Muscle layer of duodenum (tissue), 2 donors: ENCODE results near the gene ZKSCAN7.
"Not testable (repeated sequence)": the region's sequence is repeated elsewhere in the genome, so short reads cannot be mapped to it uniquely, and the experiment has no call there.

ENCODE experiments used
- H3K27ac ChIP-seq: one replicate; pipeline ENCODE4 v1.7.0; 2013; ENCODE audit warnings: mild to moderate bottlenecking, low read length
- H3K27me3 ChIP-seq: one replicate; pipeline ENCODE4 v1.7.0; 2013; ENCODE audit warnings: low read depth, mild to moderate bottlenecking, control low read depth, low read length
- H3K36me3 ChIP-seq, 2 donors: one replicate each; pipeline ENCODE4 v1.7.0; 2013; ENCODE audit warnings: low read length in 2 of 2, control low read depth in 1 of 2, mild to moderate bottlenecking in 1 of 2; ENCODE audit not compliant: insufficient read depth in 2 of 2, control insufficient read depth in 1 of 2
- H3K4me1 ChIP-seq, 2 donors: one replicate each; pipeline ENCODE4 v1.7.0; 2013; ENCODE audit warnings: low read length in 2 of 2, mild to moderate bottlenecking in 2 of 2, control low read depth in 1 of 2, moderate library complexity in 1 of 2; ENCODE audit not compliant: insufficient read depth in 2 of 2, control insufficient read depth in 1 of 2
- H3K4me3 ChIP-seq, 2 donors: one replicate each; pipeline ENCODE4 v1.7.0; 2013; ENCODE audit warnings: low read length in 2 of 2, low read depth in 1 of 2, mild to moderate bottlenecking in 1 of 2
- H3K9me3 ChIP-seq, 2 donors: one replicate each; pipeline ENCODE4 v1.7.0; 2013; ENCODE audit warnings: low read length in 2 of 2, control low read depth in 1 of 2, mild to moderate bottlenecking in 1 of 2; ENCODE audit not compliant: control insufficient read depth in 1 of 2
- donor health status: healthy.

The ZKSCAN7 gene

GRCh38 chr3:44576613-44577012, 21.6 kb downstream of the ZKSCAN7 start:
- H3K4me3 ChIP-seq, result no peak overlapping the region
- peaks cover 0 to 16% of the 10 kb centered on the region in 2 donors for H3K36me3 ChIP-seq
- H3K4me1 ChIP-seq, result no peaks in the 10 kb centered on the region
- H3K9me3 ChIP-seq, result no peaks in the 10 kb centered on the region
- no peak overlapping the region for H3K27ac ChIP-seq
- no peaks in the 10 kb centered on the region for H3K27me3 ChIP-seq

- not testable (repeated sequence) for H3K4me3 ChIP-seq, H3K4me1 ChIP-seq, H3K36me3 ChIP-seq, H3K9me3 ChIP-seq, H3K27me3 ChIP-seq, H3K27ac ChIP-seq
Measured at GRCh38 chr3:44577354-44577952, 22.5 kb downstream of the ZKSCAN7 start.

DNA sequence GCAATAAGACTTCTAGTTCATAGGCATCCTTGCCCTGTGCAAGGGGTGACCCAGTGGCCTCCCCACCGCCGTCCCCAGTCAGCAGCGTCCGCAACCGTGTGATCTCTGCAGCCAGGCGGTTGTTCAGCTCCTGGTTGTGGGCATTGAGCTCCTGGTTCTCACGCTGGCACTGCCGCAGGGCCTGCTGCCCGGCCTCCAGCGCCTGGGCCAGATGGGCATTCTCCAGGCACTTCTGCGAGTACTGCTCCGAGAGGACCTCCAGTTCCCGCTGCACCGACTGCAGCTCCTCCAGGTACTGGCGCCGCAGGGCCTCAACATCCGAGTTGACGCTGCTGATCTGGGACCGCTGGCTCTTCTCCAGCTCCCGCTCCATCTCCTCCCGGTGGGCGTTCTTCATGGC, 23.3 kb downstream of the ZKSCAN7 start:
- H3K27ac ChIP-seq, H3K36me3 ChIP-seq, H3K4me3 ChIP-seq, H3K9me3 ChIP-seq, H3K27me3 ChIP-seq, H3K4me1 ChIP-seq: not testable (repeated sequence)

DNA sequence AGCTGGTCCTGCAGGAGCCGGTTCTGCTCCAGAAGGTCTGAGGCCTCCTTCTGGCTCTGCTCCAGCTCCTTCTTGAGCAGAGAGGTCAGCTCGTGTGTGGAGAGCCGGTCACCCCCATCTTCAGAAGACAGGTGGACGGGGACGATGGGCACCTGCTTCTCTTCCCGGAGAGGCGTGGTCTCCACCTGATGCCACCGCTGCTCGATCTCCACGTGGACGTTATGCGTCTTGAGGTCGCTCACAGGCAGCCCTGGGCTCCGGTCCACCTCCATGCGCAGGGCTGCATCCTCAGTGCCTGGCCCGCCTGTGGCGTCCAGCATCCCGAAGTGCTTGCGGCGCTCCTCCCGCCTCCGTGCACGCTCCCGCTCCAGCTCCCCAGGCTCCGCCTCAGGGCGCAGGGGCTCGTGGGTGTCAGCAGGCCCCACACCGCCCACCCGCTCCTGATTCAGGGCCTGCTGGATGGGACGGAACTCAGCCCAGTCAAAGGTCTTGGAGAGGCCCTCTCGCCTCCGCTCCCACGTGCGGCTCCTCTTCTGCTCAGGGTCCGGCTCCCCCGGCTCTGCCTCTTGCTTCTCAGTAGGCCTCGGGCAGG, 24.0 kb downstream of the ZKSCAN7 start:
- H3K27ac ChIP-seq, H3K9me3 ChIP-seq, H3K36me3 ChIP-seq: not testable (repeated sequence)

DNA sequence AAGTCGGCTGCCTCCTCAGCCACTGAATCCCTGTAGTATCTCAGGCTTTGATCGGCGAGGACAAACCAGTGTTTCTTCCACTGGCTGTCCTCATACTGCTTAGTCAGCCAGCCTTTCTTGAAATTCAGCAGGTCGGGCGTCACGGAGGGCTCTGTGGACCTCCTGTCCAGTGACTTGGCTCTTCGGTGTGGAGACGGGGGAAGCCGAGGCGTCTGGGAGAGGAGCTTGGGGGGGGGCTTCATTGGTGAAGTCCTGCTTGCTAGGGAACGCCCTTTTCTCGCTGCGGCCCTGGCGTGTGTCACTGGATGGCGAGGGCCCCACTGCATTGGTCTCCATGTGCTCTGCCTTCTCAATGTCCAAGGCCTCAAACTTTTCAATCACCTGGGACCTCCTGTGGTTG, 24.8 kb downstream of the ZKSCAN7 start:
- H3K27ac ChIP-seq, H3K36me3 ChIP-seq, H3K27me3 ChIP-seq, H3K4me3 ChIP-seq, H3K4me1 ChIP-seq, H3K9me3 ChIP-seq: not testable (repeated sequence)

More for the DNA sequence above, 24.0 kb downstream of the ZKSCAN7 start:
- H3K27me3 ChIP-seq, H3K4me1 ChIP-seq, H3K4me3 ChIP-seq: not testable (repeated sequence)

DNA sequence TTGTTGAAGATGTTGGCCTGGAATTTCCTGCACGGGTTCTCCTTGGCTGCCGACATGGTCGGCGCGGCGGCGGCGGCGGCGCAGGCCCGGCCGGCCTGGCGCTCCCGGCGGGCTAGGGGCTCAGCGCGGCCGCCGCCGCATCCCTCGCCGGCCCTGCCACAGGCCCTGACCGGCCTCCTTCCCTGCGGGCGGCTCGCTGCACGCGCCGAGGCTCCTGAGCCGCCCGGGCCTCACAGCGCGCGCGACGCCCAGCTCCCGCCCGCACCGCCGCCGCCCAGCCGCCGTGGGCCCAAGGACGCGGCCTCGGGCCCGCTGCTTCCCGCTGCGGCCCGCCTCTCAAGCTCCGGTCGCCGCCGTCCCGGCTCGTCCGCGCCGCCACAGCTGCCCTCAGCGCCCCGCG, 26.0 kb downstream of the ZKSCAN7 start:
- H3K4me3 ChIP-seq, H3K27ac ChIP-seq, H3K27me3 ChIP-seq, H3K9me3 ChIP-seq, H3K36me3 ChIP-seq: not testable (repeated sequence)
- H3K4me1 ChIP-seq, result peaks cover 6 to 17% of the 10 kb centered on the region in 2 donors

DNA sequence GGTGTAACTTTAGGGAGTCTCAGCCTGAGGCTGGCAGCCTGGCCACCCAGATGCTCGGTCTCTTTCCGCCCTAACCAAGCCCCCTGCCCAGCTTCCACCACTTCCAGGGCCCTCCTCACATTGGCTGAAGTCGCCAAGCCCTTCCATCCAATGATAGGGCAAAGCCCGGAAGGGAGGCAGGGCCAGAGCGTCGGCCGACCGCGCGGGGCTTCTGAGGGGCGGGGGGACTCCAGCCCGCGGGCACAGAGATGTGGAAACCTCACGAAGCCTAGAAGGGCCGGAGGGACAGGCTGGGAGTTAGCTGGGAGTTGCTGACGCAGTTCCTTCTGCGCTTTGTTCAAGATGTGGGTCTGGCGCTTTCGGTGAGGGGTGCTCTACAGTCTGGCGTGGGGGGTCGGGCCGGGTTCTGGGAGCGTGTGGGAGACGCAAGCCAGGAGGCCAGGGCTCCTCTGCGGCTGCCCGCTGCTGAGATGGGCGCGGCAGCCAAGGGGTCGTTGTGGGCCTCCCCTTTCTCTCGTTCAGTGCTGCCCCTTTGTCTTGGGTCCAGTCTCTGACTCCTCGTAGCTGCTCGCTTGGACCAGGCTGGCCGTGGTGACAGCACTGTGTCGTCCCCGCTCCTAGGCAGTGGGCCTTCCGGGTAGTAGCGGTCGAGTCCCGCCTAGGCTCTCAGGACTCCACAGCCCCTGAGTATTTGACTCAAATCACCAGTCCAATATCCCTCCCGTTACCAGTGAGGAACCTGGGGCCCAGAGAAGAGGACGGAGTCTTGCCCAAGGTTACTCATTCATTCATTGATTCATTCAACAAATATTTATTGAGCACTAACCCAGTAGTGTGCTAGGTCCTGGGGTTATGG, 29.9 kb downstream of the ZKSCAN7 start, which contains the start of gene ZNF660:
Gene ZNF660, plus strand, starts transcription at position 319 of the 856 bp plus-strand sequence. CDS start 9,230 bp downstream, outside the sequence.
- H3K4me1 ChIP-seq, result peaks cover 6 to 19% of the 10 kb centered on the region in 2 donors
- peaks cover under 1 to 36% of the 10 kb centered on the region in 2 donors for H3K36me3 ChIP-seq
- H3K9me3 ChIP-seq, result no peaks in the 10 kb centered on the region
- H3K4me3 ChIP-seq, result peak within 1 kb of the TSS; percentile 70 to 74
- H3K27me3 ChIP-seq, result no peaks in the 10 kb centered on the region
- H3K27ac ChIP-seq, result peak within 1 kb of the TSS; percentile 79

DNA sequence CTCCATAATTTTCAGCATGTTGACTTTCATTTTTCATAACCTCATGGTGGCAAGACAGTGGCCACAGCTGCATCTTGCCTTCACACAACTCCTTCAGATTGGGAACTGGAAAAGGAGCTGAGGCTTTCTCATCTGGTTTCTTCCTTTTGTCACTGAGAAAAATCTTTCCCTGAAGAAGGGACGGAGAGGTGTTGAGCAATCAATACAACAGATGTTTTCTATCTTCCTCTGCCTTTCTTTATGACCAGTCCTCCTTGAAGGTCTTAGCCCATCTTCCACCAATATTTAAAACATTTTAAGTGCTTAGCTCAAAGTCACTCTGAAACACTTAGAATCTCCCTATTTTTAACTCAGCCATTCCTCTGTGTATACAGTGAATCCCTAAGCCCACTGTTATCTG, 41.6 kb downstream of the ZKSCAN7 start:
- no peak overlapping the region for H3K27ac ChIP-seq
- H3K4me3 ChIP-seq, result no peak overlapping the region
- H3K4me1 ChIP-seq, result no peaks in the 10 kb centered on the region
- peaks cover 15 to 71% of the 10 kb centered on the region in 2 donors for H3K36me3 ChIP-seq
- H3K27me3 ChIP-seq, result no peaks in the 10 kb centered on the region
- peaks cover 18 to 44% of the 10 kb centered on the region in 2 donors for H3K9me3 ChIP-seq

DNA sequence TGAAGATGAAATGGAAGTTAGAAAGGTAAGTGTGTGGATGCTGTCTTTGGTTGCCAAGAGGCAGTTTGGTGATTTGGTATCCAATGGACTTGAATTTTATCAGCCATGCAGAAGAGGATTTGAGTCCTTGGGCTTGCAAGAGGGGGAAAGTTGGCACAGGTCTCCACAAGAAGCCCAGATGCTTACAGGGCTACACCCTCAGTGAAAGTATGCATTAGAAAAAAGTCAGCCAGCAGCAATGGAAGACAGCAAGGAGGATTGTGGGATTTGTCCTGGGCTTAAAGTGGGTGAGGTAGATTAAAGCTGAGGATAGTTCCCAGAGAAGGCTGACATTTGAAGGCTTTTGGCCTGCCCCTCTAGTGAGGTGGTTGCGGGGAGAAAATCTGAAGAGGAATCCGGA, 46.8 kb downstream of the ZKSCAN7 start:
- Histone ChIP-seq H3K4me1 (no peaks in the 10 kb centered on the region), H3K9me3 (peaks cover 0 to 14% of the 10 kb centered on the region in 2 donors), H3K27me3 (no peaks in the 10 kb centered on the region), H3K27ac (no peak overlapping the region), H3K36me3 (peaks cover 0 to 35% of the 10 kb centered on the region in 2 donors), H3K4me3 (no peak overlapping the region)

DNA sequence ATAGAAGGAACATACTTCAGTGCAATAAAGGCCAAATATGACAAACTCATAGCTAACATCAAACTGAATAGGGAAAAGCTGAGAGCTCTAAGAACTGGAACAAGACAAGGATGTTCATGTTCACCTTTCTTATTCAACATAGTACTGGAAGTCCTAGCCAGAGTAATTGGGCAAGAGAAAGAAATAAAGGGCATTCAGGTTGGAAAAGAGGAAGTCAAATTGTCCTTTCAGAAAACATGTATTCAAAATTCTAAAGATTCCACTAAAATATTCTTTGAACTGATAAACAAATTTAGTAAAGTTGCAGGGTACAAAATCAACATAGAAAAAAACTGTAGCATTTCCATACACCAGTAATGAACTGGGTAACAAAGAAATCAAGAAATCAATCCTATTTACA, 57.7 kb downstream of the ZKSCAN7 start:
- peaks cover 0 to 3% of the 10 kb centered on the region in 2 donors for H3K9me3 ChIP-seq
- H3K27ac ChIP-seq, result no peak overlapping the region
- no peak overlapping the region for H3K4me3 ChIP-seq
- H3K4me1 ChIP-seq, result no peaks in the 10 kb centered on the region
- H3K27me3 ChIP-seq, result no peaks in the 10 kb centered on the region
- no peaks in the 10 kb centered on the region for H3K36me3 ChIP-seq
